ENCODE results near the gene GNAQ.

Gene GNAQ

DNA sequence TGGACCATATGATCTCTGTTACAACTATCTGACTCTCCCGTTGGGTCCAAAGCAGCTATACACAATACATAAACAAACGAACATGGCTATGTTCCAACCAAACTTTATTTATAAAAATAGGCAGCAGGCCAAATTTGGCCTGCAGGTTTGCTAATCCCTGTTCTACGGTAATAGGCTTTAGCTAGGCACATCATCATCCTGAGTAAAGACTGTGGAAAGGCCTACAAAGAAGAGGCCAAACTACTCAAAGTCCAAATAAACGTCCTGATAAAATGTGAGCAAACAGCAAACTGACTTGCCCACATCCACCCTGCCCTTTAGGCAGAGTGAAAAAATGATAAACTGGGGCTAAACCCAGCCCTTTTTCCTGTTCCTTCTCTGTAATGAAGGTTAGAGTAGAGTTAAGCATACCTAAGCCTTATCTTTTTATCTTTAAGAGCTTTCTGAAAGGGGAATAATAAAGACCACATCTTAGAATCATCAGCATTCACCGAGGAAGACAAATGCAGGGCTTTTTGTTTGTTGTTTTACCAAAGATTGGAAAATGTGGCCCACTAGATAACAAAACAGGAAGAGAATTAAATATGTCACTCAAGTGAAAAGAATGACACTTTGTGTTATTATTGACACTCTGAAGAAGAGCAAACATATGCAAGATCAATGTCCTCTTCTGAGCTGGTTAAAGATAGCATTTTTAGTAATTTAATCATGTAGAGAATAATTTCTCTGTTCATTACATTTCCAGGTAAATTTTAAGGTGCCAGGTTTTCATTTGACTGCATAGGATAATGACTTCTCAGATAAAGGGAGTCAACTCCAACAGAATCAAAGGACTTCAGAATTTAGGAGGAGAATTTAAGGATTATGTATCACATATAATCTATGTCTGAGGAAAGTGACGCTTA is 223.5 kb downstream of the GNAQ start:
- peak; percentile 18 for DNase-seq

GRCh38 chr9:77807281-77807683 is 224.3 kb downstream of the GNAQ start:
- DNase-seq, result no peak

DNA sequence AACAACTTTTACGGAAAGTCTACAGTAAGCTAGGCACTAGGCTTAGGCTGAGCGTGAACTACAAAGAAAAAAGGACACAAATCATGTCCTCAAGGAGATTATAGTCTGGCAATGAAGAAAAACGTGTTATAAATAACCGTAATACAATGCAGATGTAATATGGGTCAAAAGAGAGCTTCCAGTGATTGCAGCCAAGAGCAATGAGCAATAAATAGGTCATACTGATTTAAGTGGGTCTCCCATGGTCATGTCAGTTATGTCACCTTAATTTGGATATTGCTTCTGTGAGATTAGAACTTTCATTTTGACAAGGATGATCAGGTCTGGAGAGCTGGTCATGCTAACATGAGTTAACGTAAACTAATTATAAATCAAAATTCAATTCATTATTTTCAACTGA is 224.9 kb downstream of the GNAQ start:
- DNase-seq, result no peak

DNA sequence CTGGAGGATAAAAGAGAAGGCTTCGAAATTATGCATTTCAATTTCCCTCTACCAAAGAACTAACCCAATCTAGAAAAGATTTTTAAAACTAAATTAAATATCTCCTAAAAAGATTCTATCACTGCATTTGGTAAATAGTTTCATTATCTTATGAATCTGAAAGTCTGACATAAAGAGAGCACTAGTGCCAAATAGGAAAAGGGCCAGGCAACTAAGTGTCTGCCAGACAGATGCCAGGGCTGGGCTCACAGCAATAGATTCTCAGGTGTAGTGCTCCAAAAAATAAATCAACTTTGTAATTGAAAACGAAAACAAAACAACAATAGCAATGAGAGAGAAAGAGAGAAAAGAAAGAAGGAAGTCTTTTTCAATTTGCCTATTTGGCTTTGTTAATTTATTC is 225.8 kb downstream of the GNAQ start:
- DNase-seq, result no peak

DNA sequence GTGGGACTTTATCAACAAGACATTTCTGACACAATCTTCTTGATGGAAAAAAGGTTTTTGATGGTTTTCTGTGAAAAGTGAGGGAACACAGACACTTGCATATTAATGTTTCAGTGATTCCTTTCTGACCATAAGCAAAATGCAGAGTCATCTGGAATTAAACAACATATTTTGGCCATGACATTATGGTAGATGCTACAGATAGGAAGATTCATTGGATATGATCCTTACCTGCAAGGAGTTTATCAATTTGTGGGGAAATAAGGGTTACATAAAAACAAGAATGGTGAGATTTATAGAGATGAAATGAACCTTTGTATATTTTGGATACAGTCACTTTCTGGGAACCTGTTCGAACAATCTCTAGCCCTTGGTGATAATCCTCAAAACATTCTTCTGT is 228.2 kb downstream of the GNAQ start:
- DNase-seq, result no peak

DNA sequence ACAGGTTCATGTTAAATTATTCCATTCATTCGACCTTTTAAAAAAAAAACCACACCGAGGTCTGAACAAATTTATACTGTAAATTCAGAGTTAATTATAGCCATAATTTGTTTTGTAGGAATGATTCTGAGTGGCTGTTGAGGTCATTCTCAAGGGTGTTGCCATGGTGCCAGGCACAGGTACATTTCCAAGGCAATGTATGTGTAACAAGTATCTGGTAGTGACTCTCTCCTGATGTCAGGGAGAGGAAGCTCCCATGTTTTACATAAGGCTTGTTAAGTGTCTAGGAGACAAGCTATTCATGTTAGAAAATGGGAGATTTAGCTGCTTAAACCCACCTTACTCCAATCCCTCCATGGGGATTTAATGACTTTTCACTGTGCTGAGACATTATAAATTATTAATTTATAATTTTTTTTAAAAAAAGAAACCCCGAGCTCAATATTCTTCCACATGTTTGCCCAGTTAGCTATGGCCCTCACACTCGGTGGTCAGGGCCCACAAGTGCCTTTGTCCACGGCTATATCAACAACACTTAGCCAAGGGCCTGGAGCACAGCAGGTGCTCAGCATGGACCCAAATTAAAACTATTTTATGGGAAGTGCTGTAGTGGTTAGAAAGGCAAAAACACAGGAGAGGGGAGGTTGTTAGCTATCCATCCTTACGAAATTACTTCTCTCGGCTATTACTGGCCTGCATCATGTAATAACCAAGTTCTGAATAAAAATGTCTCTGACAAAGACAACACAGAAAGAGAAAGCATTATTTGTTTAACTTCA is 228.9 kb downstream of the GNAQ start:
- DNase-seq, result no peak

DNA sequence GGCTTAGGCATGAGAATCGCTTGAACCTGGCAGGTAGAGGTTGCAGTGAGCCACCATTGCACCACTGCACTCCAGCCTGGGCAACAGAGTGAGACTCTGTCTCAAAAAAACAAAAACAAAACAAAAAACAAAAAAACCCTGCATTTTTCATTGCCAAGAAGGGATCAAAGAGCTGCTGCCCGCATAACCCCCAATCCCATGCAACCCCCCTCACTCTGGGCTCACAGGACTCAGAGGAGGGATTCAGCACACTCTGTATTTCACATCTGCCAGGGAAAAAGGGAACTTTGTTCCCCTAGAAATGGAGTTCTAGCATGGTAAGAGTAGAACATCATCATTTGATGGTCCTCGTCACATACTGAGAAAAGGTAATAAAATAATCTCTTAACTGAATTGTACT is 229.5 kb downstream of the GNAQ start:
- no peak for DNase-seq

- DNase-seq, result no peak
Measured at GRCh38 chr9:77800924-77801551, 230.6 kb downstream of the GNAQ start.

GRCh38 chr9:77798140-77798539 is 233.5 kb downstream of the GNAQ start:
- DNase-seq, result no peak

DNA sequence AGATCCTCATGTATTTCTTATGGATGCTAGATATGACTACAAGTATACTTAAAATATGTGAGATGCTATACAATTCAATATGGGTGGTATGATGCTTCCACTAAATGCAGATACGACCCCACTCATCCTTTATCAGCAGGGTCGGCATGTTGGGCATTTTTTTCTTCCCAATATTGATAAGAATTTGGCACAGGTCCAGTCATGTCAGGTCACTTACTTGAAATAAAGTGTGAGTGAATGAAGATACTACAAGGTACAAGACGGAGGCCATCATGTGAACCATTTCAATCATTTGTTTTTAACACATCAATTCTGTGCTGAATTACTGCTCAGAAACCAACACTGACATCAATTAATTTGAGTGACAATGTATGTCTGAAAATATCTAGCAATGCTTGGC is 236.6 kb downstream of the GNAQ start:
- no peak for DNase-seq

GRCh38 chr9:77793849-77794248 is 237.8 kb downstream of the GNAQ start:
- DNase-seq, result no peak

DNA sequence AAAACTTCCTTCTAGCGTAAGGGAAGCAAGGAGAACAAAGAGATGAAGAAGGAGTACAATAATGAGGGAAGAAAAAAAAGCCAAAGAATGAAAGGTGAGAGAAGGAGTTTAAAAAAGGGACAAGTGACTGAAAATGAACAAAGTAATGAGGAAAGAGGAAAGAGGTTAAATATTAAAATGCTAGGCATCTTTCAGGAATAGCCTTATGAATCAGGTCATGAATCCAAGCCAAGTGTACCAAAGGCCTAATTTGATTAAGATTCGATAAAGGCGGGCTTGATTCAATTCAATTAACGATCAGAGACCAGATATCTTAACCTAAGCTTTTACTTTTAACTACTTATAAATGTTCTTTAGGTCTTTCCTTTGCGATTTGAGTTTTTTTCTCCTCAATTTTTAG is 241.7 kb downstream of the GNAQ start:
- no peak for DNase-seq

- no peak for DNase-seq
Measured at GRCh38 chr9:77785341-77785740, 246.3 kb downstream of the GNAQ start.

GRCh38 chr9:77783518-77783917 is 248.1 kb downstream of the GNAQ start:
- no peak for DNase-seq

DNA sequence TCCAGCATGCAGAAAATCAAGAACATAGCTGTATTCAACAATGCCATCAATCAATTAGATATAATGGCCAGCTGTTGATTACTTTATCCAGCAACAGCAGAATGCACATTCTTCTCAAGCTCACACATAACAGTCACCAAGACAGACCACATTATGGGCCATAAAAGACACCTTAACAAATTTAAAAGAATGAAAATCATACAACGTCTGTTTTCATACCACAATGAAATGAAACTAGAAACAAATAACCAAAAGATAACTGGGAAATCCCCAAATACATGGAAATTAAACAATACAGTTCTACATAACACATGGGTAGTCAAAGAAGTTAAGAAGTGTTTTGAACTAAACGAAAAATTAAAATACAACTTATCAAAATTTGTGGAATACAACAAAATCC is 252.6 kb downstream of the GNAQ start:
- peak; percentile 30 for DNase-seq

DNA sequence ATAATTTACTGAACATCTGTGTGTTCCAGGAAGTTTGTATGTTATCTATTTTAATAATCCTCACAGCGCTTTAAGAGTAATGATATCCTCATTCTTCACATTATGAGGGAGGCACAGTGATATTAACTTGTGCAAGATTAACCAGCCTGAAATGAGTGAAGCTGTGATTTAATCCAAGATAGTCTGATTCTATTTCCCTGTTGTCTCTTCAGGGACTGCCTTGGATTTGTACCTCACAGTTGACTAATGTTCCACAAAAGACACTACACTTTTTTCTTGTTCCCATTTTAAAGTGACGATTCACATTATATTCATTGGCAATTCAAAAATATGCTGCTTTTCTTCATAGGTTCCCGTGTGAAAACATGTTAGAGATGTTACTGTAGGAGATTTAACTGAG is 258.2 kb downstream of the GNAQ start:
- no peak for DNase-seq

- DNase-seq, result no peak
Measured at GRCh38 chr9:77772646-77773045, 259.0 kb downstream of the GNAQ start.

- no peak for DNase-seq
Measured at GRCh38 chr9:77771171-77771570, 260.4 kb downstream of the GNAQ start.

GRCh38 chr9:77770340-77770739 is 261.3 kb downstream of the GNAQ start:
- DNase-seq, result no peak

DNA sequence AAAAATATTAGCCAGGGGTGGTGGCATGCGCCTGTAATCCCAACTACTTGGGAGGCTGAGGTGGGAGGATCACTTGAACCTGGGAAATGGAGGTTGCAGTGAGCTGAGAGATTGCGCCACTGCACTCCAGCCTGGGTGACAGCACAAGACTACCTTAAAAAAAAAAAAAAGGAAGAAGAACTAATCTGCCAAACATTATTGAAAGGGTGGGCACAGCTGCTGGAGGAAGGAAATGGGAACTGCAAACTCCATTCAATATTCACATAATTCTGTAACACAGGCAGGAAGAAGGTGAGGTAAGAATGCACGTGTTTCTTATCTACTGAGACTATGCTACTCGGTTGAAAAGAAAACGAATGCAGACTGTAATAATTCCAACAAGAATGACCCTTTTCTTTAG is 262.4 kb downstream of the GNAQ start:
- DNase-seq, result no peak

DNA sequence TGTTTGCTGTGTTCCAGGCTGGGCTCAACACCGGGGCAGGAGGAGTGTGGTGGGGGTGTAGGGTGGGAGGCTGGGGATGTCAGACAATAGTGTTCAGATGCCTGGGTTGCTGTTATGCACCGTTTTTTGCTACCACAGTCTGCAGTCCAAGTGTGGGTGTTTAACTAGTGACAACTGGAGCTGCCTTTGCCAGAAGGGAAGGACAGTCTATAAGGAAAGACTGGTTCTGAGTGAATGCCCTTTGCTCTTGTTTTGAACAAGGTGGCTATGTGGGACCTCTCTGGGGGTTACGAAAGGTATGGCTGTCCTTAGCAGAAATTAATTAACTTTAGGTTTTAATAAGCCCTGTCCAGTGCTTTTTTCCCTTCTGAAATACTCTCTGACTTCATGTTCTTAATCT is 265.0 kb downstream of the GNAQ start:
- no peak for DNase-seq

DNA sequence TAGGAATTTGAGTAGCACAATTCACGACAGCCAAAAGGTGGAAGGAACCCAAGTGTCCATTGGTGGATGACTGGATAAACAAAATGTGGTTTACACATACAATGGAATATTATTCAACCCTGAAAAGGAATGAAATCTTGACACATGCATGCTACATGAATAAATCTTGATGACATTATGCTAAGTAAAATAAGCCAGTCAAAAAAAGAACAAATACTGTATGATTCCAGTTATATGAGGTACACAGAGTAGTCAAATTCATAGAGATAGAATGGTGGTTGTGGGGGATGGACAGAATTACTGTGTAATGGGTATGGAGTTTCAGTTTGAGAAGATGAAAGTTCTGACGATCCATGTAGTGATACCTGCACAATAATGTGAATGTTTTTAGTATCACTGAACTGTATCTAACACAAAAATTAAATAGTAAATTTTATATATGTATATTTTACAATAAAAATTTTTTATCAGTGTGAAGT is 265.8 kb downstream of the GNAQ start:
- no peak for DNase-seq

DNA sequence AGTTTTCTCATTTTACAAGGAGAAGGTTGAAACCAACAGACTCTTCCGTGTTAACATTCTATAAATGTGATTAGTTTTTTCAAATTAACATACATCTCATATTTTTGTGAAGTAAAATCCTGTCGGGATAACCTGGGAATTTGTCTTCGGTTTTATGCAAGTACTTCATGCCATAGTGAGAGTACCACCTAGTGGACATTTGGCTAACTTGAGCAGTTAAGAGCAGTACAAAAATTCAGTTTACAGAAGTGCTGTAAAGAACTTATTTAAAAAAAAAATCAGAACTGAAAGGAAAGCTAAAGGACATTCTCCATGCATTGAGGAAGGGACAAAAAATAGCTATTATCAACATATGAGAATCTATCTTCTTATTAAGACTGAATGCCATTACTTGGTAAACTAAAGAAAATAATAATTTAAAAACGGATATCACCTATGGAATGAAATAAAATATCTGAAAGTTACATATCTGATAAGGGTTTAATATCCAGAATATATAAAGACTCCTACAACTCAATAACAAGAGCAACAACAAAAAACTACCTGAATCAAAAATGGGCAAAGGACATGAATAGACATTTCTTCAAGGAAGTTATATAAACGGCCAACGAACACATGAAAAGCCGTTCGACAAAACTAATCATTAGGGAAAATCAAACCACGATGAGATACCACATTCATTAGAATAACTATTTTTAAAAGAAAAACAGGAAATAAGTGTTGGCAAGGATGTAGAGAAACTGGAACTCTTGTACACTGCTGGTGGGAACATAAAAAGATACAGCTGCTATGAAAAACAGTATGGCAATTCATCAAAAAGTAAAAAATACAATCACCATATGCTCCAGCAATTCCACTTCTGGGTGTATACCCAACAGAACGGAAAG is 266.5 kb downstream of the GNAQ start:
- DNase-seq, result no peak

Data from CD4-positive, alpha-beta T cell treated with Interleukin-17A for 1 hour (primary cell).